ENCODE measurements around the gene PTGES. TPM values are rescaled to one million over a fixed set of nuclear protein-coding genes. Genes with fewer than 3 reads are reported as not detected.

Gene PTGES
- total RNA-seq, 1 experiment from 2014 or later, result 74.0 TPM

GRCh38 chr9:129733632-129733953 is 19.2 kb downstream of the PTGES start:
- Mint-ChIP-seq H3K9me3 (ENCODE audit: unreplicated experiment) (no peaks in the 10 kb centered on the region), H3K4me3 (ENCODE audit: unreplicated experiment) (no peak overlapping the region), H3K27me3 (ENCODE audit: insufficient read depth, unreplicated experiment) (no peaks in the 10 kb centered on the region), H3K36me3 (ENCODE audit: insufficient read depth, unreplicated experiment) (peaks cover 24% of the 10 kb centered on the region), H3K27ac (ENCODE audit: low read depth, unreplicated experiment) (no peak overlapping the region), H3K4me1 (ENCODE audit: insufficient read depth, unreplicated experiment) (peaks cover 10% of the 10 kb centered on the region)
- ChIA-PET POLR2A (interaction anchor here (0.7 to 2.1 kb wide), 2 partner anchors 44 to 216 kb away, joined by 4 to 11 read pairs; no protein-coding TSS in a partner anchor), CTCF (interaction anchor here (1.8 kb wide), 2 partner anchors 48 to 50 kb away, joined by 4 to 11 read pairs; no protein-coding TSS in a partner anchor)
- TF ChIP-seq CTCF (IDR thresholded peaks at IDR 0.05; ENCODE audit: unreplicated experiment), result no peak
- intact Hi-C loops (cut with micrococcal nuclease), result no loop called here
- no TSS peak for BruUV-seq (replicated peaks)
- DNase-seq (ENCODE audit: unreplicated experiment), result no peak

GRCh38 chr9:129732946-129733631 is 19.8 kb downstream of the PTGES start:
- Mint-ChIP-seq H3K36me3 (ENCODE audit: insufficient read depth, unreplicated experiment) (peaks cover 19% of the 10 kb centered on the region), H3K4me3 (ENCODE audit: unreplicated experiment) (no peak overlapping the region), H3K9me3 (ENCODE audit: unreplicated experiment) (no peaks in the 10 kb centered on the region), H3K4me1 (ENCODE audit: insufficient read depth, unreplicated experiment) (peaks cover 5% of the 10 kb centered on the region), H3K27ac (ENCODE audit: low read depth, unreplicated experiment) (no peak overlapping the region), H3K27me3 (ENCODE audit: insufficient read depth, unreplicated experiment) (no peaks in the 10 kb centered on the region)
- DNase-seq (ENCODE audit: unreplicated experiment), result no peak
- no peak for TF ChIP-seq CTCF (IDR thresholded peaks at IDR 0.05; ENCODE audit: unreplicated experiment)
- POLR2A ChIA-PET, result interaction anchor here (0.7 to 2.1 kb wide), 2 partner anchors 18 to 45 kb away, joined by 3 to 11 read pairs; no protein-coding TSS in a partner anchor
- CTCF ChIA-PET, result interaction anchor here (1.8 kb wide), 1 partner anchor 49 kb away, joined by 4 read pairs; no protein-coding TSS in a partner anchor
- no TSS peak for BruUV-seq (replicated peaks)
- intact Hi-C loops (cut with micrococcal nuclease), result no loop called here

- Mint-ChIP-seq H3K4me1 (ENCODE audit: insufficient read depth, unreplicated experiment) (no peaks in the 10 kb centered on the region), H3K27me3 (ENCODE audit: insufficient read depth, unreplicated experiment) (no peaks in the 10 kb centered on the region), H3K36me3 (ENCODE audit: insufficient read depth, unreplicated experiment) (peaks cover 9% of the 10 kb centered on the region), H3K4me3 (ENCODE audit: unreplicated experiment) (no peak overlapping the region), H3K27ac (ENCODE audit: low read depth, unreplicated experiment) (no peak overlapping the region), H3K9me3 (ENCODE audit: unreplicated experiment) (no peaks in the 10 kb centered on the region)
- ChIA-PET POLR2A (interaction anchor here (0.7 kb wide), 1 partner anchor 61 kb away, joined by 3 read pairs; no protein-coding TSS in a partner anchor), CTCF (interaction anchor here (8.1 kb wide), 1 partner anchor 52 kb away, joined by 105 read pairs; no protein-coding TSS in a partner anchor)
- TF ChIP-seq CTCF (IDR thresholded peaks at IDR 0.05; ENCODE audit: unreplicated experiment), result no peak
- no TSS peak for BruUV-seq (replicated peaks)
- DNase-seq (ENCODE audit: unreplicated experiment), result no peak
- intact Hi-C loops (cut with micrococcal nuclease), result no loop called here
Observed at GRCh38 chr9:129732100-129732499, 20.7 kb downstream of the PTGES start.

GRCh38 chr9:129731477-129732085 is 21.3 kb downstream of the PTGES start:
- H3K27me3 Mint-ChIP-seq (ENCODE audit: insufficient read depth, unreplicated experiment), result no peaks in the 10 kb centered on the region
- intact Hi-C loops (cut with micrococcal nuclease), result no loop called here
- no TSS peak for BruUV-seq (replicated peaks)
- no peaks in the 10 kb centered on the region for H3K4me1 Mint-ChIP-seq (ENCODE audit: insufficient read depth, unreplicated experiment)
- no peak for TF ChIP-seq CTCF (IDR thresholded peaks at IDR 0.05; ENCODE audit: unreplicated experiment)
- no peak for DNase-seq (ENCODE audit: unreplicated experiment)
- H3K27ac Mint-ChIP-seq (ENCODE audit: low read depth, unreplicated experiment), result no peak overlapping the region
- peaks cover 6% of the 10 kb centered on the region for H3K36me3 Mint-ChIP-seq (ENCODE audit: insufficient read depth, unreplicated experiment)
- ChIA-PET POLR2A (interaction anchor here (0.7 kb wide), 1 partner anchor 62 kb away, joined by 3 read pairs; no protein-coding TSS in a partner anchor), CTCF (interaction anchor here (8.1 kb wide), 1 partner anchor 53 kb away, joined by 105 read pairs; no protein-coding TSS in a partner anchor)
- H3K9me3 Mint-ChIP-seq (ENCODE audit: unreplicated experiment), result no peaks in the 10 kb centered on the region
- H3K4me3 Mint-ChIP-seq (ENCODE audit: unreplicated experiment), result no peak overlapping the region
